GM04503 (cell line): ENCODE measurements around the gene ANKRD65.
"Not testable (repeated sequence)": the region's sequence is repeated elsewhere in the genome, so short reads cannot be mapped to it uniquely, and the experiment has no call there.

Source experiments
- DNase-seq: peaks from one replicate; pipeline ENCODE4 v3.0.0-alpha.2; 2012; ENCODE audit warnings: low read depth

The ANKRD65 gene

GRCh38 chr1:1415751-1416150 lies 5.3 kb downstream of the ANKRD65 start:
- no peak for DNase-seq

DNA sequence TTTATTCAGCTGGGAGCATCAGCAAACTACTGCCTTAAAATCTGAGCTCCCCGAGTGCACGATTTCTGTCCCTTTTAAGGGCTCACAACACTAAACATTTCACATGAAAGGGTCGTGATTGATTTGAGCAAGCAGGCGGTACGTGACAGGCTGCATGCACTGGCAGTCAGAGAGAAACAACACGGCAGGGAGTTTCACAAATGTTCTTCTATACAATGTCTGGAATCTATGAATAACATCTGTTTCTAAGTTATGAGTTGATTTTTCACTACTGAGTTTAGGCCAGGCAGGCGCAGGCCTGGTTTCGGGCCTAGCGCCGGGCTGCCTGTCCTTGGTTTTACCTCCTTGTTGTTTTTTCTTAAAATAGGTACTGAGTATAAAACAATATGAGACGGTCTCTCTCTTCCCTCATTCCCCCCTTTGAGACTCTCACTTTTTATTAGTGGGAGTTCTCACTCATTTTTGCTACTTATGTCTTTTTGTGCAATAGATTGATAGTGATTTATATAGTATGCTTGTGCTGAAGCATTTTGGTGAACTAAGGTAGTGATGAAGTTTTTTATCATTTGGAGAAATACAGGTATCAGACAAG lies 8.7 kb downstream of the ANKRD65 start:
- not testable (repeated sequence) for DNase-seq

DNA sequence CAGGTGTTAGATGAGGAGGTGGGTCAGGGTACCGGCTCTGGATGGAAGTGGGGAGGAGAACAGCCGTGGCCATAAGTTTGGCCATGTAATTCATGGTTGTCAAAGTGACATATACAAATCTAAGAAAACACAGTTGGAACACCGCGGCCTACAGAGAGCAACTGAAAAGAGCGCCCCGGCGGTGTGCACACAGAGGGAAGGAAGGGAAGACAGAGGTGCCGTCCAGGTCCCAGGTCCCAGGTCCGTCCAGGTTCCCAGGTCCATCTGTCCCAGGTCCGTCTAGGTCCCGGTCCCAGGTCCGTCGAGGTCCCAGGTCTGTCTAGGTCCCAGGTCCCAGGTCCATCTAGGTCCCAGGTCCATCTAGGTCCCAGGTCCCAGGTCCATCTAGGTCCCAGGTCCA lies 9.4 kb downstream of the ANKRD65 start:
- DNase-seq: no peak

DNA sequence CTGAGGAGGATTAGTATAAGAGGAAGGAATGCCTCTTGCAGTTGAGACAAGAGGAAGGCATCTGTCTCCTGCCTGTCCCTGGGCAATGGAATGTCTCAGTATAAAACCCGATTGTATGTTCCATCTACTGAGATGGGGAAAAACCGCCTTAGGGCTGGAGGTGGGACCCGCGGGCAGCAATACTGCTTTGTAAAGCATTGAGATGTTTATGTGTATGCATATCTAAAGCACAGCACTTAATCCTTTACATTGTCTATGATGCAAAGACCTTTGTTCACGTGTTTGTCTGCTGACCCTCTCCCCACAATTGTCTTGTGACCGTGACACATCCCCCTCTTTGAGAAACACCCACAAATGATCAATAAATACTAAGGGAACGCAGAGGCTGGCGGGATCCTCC lies 10.8 kb downstream of the ANKRD65 start:
- not testable (repeated sequence) for DNase-seq

- no peak for DNase-seq
These were observed 13.3 kb downstream of the ANKRD65 start for GRCh38 chr1:1407636-1408318.

DNA sequence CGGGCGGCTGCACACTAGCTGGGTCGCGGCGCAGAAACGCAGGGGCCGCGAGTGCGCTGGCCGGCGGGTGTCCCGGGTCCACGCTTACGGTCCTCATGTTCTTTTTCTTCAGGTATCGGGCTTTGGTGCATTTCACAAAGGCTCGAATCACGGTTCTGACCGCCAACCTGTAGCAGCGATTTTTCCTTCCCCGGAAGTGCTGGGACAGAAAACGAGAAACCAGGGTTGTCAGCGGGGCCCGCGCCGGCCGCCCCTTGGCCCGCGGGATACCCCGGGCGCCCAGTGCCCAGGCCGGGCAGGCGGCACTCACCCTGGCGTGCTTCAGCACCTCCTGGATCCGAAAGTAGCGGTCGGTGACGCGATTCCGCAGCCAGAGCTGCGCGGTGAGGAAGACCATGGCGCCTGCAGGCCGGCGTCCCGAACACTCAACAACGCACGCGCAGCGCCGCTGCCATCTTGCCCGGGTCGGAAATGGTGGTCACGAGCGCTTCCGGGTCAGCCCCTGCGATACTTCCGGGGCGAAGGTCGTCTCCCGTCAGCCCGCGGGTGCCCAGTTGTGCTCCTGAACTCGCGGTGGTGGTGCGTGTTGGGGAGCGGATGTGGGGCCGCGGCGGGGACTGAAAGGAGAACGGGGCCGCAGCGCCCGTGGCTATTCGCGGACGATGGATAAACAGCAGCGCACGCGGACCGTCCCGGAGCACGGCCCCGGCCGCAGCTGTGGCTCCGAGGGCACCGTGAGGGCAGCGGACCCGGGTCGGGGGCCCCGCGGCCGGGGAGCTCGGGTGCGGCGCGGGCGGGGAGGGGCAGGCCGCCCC lies 14.0 kb downstream of the ANKRD65 start, which contains the start of gene MRPL20:
Gene MRPL20 (minus strand): TSS at position 473 of the 815 bp plus-strand sequence. CDS start 76 bp downstream, at position 397.
- DNase-seq: peak; percentile 56

DNA sequence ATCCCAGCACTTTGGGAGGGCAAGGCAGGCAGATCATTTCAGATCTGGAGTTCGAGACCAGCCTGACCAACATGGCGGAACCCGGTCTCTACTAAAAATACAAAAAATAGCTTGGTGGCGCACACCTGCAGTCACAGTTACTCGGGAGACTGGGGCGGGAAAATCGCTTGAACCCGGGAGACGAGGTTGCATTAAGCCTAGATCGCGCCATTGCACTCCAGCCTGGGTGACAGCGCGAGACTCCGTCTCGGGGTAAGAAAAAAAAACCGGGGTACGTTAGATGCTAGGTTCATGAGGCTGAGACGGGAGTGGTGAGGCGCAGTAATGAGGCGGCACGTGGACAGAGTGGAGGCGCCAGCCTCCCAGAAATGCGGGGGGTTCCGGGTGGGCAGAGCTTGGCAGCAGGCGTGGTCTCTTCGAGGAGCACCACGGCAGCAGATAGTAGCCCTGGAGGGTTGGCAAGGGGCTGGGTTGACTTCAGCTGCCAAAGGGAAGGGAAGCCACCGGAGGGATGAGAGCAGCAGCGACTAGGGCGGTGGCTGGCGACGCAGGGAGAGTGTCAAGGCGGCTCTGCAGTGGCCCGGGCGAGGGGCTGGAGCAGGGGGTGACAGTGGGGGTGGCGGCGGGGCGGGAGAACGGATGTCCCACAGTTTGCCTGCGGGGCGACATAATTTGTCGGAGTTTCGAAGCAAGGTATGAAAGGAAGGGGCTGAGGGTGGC lies 14.8 kb downstream of the ANKRD65 start:
- no peak for DNase-seq

GRCh38 chr1:1403653-1404052 lies 17.4 kb downstream of the ANKRD65 start:
- no peak for DNase-seq

GRCh38 chr1:1402901-1403392 lies 18.1 kb downstream of the ANKRD65 start:
- DNase-seq: not testable (repeated sequence)

DNA sequence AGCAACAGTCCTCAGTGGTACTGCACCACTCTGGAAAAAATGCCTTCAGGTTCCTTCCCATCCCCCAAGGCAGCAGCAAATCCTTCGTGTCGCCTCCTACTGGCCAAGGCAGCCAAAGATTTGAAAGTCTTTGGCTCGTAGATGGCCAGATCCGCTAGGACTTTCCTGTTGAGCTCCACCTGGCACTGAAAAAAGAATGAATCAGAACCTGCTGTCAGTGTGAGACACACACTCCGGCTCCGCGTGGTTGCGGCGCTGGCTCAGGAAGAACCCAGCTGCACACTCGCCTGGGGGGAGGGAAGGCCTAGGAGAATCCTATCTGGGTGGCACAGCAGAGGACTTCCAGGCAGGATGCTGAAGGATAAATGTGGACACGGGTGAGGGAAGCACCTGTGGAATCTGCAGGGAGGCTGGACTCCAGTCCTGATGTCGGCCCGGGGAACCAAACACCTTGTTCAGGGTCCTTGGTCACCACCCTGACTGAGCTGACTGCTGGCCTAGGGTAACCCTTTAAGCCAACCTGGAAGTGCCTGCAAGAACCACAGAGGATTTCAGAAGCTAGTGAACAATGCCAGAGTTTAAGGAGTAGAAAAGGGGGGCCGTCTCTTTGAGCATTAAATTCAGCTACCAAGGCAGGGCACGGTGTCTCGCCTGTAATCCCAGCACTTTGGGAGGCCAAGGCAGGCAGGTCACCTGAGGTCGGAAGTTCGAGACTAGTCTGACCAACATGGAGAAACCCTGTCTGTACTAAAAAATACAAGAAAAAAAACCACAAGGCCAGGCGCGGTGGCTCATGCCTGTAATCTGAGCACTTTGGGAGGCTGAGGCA lies 18.8 kb downstream of the ANKRD65 start:
- DNase-seq: no peak

GRCh38 chr1:1401457-1402010 lies 19.5 kb downstream of the ANKRD65 start:
- DNase-seq: no peak

- no peak for DNase-seq
These were observed 20.3 kb downstream of the ANKRD65 start for GRCh38 chr1:1400576-1401456.

GRCh38 chr1:1399872-1400575 lies 21.1 kb downstream of the ANKRD65 start:
- no peak for DNase-seq

GRCh38 chr1:1399187-1399871 lies 21.7 kb downstream of the ANKRD65 start, which contains the start of gene CCNL2:
TSS of gene CCNL2 (minus strand) at chr1:1399335. CDS start at chr1:1399306, 29 bp downstream.
- DNase-seq: peak; percentile 77

DNA sequence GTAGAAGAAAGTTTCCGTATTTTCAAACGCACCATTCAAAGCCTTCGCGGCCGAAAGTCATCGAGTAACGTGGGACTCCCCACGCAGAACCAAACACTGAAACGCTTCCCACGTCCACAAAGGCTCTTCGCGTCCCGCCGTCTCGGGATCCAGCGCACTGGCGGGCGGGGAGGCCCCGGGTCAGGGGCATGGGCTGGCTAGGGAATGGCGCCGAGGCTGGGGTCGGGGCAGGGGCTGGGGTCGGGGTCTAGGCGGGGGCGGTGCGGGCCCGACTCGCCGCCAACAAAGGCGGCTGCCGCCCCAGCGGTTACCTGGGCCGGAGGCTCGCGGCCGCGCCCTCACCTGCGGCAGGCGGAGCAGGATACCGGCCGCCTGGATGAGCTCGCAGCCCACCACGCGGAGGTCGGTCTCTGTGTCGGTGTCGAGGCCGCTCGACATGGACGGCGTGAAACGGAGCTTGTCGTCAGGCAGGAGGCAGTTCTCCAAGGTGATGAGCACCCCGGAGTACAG lies 22.3 kb downstream of the ANKRD65 start:
- DNase-seq: no peak

DNA sequence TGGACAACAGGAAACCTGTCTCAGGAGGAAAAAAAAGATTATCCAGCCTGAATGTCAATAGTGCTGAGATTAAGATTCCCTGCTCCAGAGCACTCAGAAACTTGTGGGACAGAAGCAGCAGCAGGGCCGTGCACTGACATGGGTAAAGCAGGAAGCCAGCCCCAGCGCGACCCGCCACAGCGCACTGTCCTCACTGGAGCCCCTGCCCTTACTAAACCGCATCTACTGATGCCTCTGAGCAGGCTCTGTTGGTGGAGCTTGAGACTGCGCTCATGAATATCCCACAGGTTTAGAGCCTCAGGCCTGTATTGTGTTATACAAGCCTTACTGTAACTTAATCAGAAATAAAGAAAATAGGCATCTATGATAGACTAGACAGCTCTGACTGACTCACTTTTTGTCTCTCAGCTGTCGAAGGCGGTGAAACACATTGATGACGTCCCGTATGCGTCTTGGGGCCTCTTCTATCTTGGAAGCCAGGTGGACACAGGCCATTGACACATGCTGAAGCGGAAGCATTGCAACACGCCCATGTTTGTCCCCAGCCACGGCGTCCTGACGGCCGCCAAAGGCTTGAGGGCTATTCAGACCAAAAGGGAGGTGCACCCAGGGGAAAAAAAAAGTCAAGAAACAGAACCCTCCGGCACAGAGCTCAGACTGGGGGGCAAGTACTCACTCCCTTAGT lies 23.1 kb downstream of the ANKRD65 start:
- no peak for DNase-seq

- DNase-seq: no peak
These were observed 25.9 kb downstream of the ANKRD65 start for GRCh38 chr1:1395166-1395565.

DNA sequence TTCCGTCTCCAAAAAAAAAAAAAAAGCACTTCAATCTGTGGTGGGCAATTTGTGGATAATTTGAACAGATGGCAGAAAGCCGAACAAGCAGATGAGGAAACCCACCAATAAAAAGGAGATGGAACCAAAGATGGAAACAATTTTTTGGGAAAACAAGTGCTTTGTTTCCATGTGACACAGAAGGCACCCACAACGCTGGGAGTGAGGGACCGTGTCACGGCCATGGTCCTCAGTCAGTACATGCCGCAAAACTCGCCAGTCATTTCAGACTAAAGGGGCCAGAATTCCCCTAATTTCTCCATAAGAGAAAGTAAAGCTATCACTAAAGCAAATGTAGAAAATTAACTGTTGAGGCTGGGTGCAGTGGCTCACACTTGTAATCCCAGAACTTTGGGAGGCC lies 27.0 kb downstream of the ANKRD65 start:
- no peak for DNase-seq
